ENCODE data around the gene PHYHD1. TPM values are rescaled to one million over a fixed set of nuclear protein-coding genes. Genes with fewer than 3 reads are reported as not detected.

Gene PHYHD1
- total and polyA plus RNA-seq, 7 donors = 1.6 to 30.5 (median 15.5) TPM

- H3K27me3 ChIP-seq = no peaks in the 10 kb centered on the region
- peak overlapping the region; percentile 8 to 88 (median 88) for H3K27ac ChIP-seq
- peaks cover 0 to 83% (median 71%) of the 10 kb centered on the region in 4 donors for H3K4me1 ChIP-seq
- no peak for DNase-seq
- intact Hi-C loops (cut with DNase I) = no loop called here
- WGBS, 2 donors = 58 to 64% methylated on average over 2 of the region's 2 CpGs
- no peak overlapping the region for H3K4me3 ChIP-seq
- TF ChIP-seq CTCF (IDR thresholded peaks at IDR 0.05) = no peak
- TF ChIP-seq POLR2AphosphoS5 (IDR thresholded peaks at IDR 0.05) = no peak
- no peak for TF ChIP-seq POLR2A (IDR thresholded peaks at IDR 0.05)
- TF ChIP-seq EP300 (IDR thresholded peaks at IDR 0.05) = no peak
- H3K36me3 ChIP-seq = peaks cover 4 to 25% (median 10%) of the 10 kb centered on the region in 4 donors
- H3K9me3 ChIP-seq = no peaks in the 10 kb centered on the region
Measured at GRCh38 chr9:128918921-128919320, 1.9 kb upstream of the PHYHD1 start.

GRCh38 chr9:128919402-128920089, 1.2 kb upstream of the PHYHD1 start:
- intact Hi-C loops (cut with DNase I) = no loop called here
- TF ChIP-seq POLR2AphosphoS5 (IDR thresholded peaks at IDR 0.05) (no peak), CTCF (IDR thresholded peaks at IDR 0.05) (no peak), EP300 (IDR thresholded peaks at IDR 0.05) (no peak), POLR2A (IDR thresholded peaks at IDR 0.05) (no peak)
- peaks cover 4 to 25% (median 9%) of the 10 kb centered on the region in 4 donors for H3K36me3 ChIP-seq
- no peaks in the 10 kb centered on the region for H3K27me3 ChIP-seq
- peak overlapping the region; percentile 86 to 88 (median 88) for H3K27ac ChIP-seq
- peaks cover 0 to 77% (median 65%) of the 10 kb centered on the region in 4 donors for H3K4me1 ChIP-seq
- H3K4me3 ChIP-seq = no peak overlapping the region
- H3K9me3 ChIP-seq = no peaks in the 10 kb centered on the region
- no peak for DNase-seq
- WGBS, 2 donors = 75 to 82% methylated on average over 14 of the region's 14 CpGs

GRCh38 chr9:128921881-128922763, 1.3 kb downstream of the PHYHD1 start:
- Histone ChIP-seq H3K4me3 (peak overlapping the region; percentile 61 to 63 (median 62)), H3K9me3 (no peaks in the 10 kb centered on the region), H3K36me3 (peaks cover 0 to 15% (median 4%) of the 10 kb centered on the region in 4 donors), H3K27ac (peak overlapping the region; percentile 86 to 88 (median 88)), H3K4me1 (peaks cover 0 to 52% (median 44%) of the 10 kb centered on the region in 4 donors), H3K27me3 (no peaks in the 10 kb centered on the region)
- WGBS, 2 donors = 19 to 30% methylated on average over 32 of the region's 32 CpGs
- peak; percentile 84 for DNase-seq
- TF ChIP-seq POLR2AphosphoS5 (IDR thresholded peaks at IDR 0.05) = peak in 2 of 4 donors; percentile 33 to 37
- peak in 1 of 4 experiments; percentile 15 for TF ChIP-seq CTCF (IDR thresholded peaks at IDR 0.05)
- no peak for TF ChIP-seq EP300 (IDR thresholded peaks at IDR 0.05)
- TF ChIP-seq POLR2A (IDR thresholded peaks at IDR 0.05) = no peak
- intact Hi-C loops (cut with DNase I) = loop anchor here (2.0 kb wide), 1 partner anchor 41 kb away; the partner anchor contains the start of gene KYAT1

- Histone ChIP-seq H3K27me3 (no peaks in the 10 kb centered on the region), H3K36me3 (peaks cover 0 to 4% (median 0%) of the 10 kb centered on the region in 4 donors), H3K27ac (peak overlapping the region in 2 of 4 donors; percentile 88), H3K9me3 (no peaks in the 10 kb centered on the region), H3K4me3 (no peak overlapping the region), H3K4me1 (peaks cover 0 to 50% (median 41%) of the 10 kb centered on the region in 4 donors)
- TF ChIP-seq POLR2AphosphoS5 (IDR thresholded peaks at IDR 0.05) (no peak), EP300 (IDR thresholded peaks at IDR 0.05) (no peak), POLR2A (IDR thresholded peaks at IDR 0.05) (no peak), CTCF (IDR thresholded peaks at IDR 0.05) (no peak)
- DNase-seq = no peak
- intact Hi-C loops (cut with DNase I) = loop anchor here (2.0 kb wide), 1 partner anchor 43 kb away; the partner anchor contains the start of gene KYAT1
- 89 to 94% methylated on average over 6 of the region's 6 CpGs for WGBS, 2 donors
Measured at GRCh38 chr9:128923493-128923883, 2.7 kb downstream of the PHYHD1 start.
